HG02642 (cell line): ENCODE data around the gene SH2D7.
"Not testable (repeated sequence)": the region's sequence is repeated elsewhere in the genome, so short reads cannot be mapped to it uniquely, and the experiment has no call there.

Source experiments
- ATAC-seq: cut with Tn5 transposase; IDR thresholded peaks from one replicate; pipeline ENCODE4 v1.9.1; 2021; ENCODE audit warnings: mild to moderate bottlenecking; ENCODE audit not compliant: unreplicated experiment, poor library complexity

The SH2D7 gene

GRCh38 chr15:78130466-78131294 is 38.3 kb downstream of the SH2D7 start:
- peak; percentile 33 for ATAC-seq

- peak; percentile 80 for ATAC-seq
Measured at GRCh38 chr15:78131295-78132061, 39.1 kb downstream of the SH2D7 start, which contains the start of gene CIB2. CIB2 (minus strand) TSS chr15:78131445; CDS start chr15:78131215, 230 bp downstream.

GRCh38 chr15:78133801-78134200 is 41.4 kb downstream of the SH2D7 start:
- ATAC-seq: no peak

GRCh38 chr15:78139578-78139977 is 47.2 kb downstream of the SH2D7 start:
- ATAC-seq: no peak

GRCh38 chr15:78140292-78140691 is 47.9 kb downstream of the SH2D7 start:
- ATAC-seq: no peak

GRCh38 chr15:78142332-78142731 is 50.0 kb downstream of the SH2D7 start:
- no peak for ATAC-seq

GRCh38 chr15:78146425-78147154 is 54.2 kb downstream of the SH2D7 start:
- no peak for ATAC-seq

- no peak for ATAC-seq
Measured at GRCh38 chr15:78147566-78147965, 55.2 kb downstream of the SH2D7 start.

- peak; percentile 2 for ATAC-seq
Measured at GRCh38 chr15:78148392-78149067, 56.2 kb downstream of the SH2D7 start.

GRCh38 chr15:78149068-78149804 is 56.9 kb downstream of the SH2D7 start, which contains the start of gene IDH3A:
IDH3A (plus strand) TSS chr15:78149362; CDS start chr15:78149404, 42 bp downstream.
- peak; percentile 84 for ATAC-seq

- ATAC-seq: peak; percentile 3
Measured at GRCh38 chr15:78149805-78150751, 57.7 kb downstream of the SH2D7 start.

- not testable (repeated sequence) for ATAC-seq
Measured at GRCh38 chr15:78151075-78151474, 58.7 kb downstream of the SH2D7 start.
